Measurements from ENCODE around the gene PSEN1. TPM values are rescaled to one million over a fixed set of nuclear protein-coding genes. Genes with fewer than 3 reads are reported as not detected.

Gene PSEN1
- total and polyA plus RNA-seq, 2 experiments from 2014 or later = 36.3 to 49.7 TPM

- no peaks in the 10 kb centered on the region for H3K27me3 ChIP-seq
- no peak overlapping the region for H3K4me3 ChIP-seq
- peaks cover 69% of the 10 kb centered on the region for H3K36me3 ChIP-seq
- H3K9me3 ChIP-seq (ENCODE audit: low read depth) = no peaks in the 10 kb centered on the region
- H3K27ac ChIP-seq = no peak overlapping the region
- no peak for TF ChIP-seq CTCF (IDR thresholded peaks at IDR 0.05; ENCODE audit: low read depth, low read length)
- no peaks in the 10 kb centered on the region for H3K4me1 ChIP-seq (ENCODE audit: low read depth)
- no peak for DNase-seq (ENCODE audit: low read depth in 1 of 2, low spot score in 1 of 2)
These were observed 31.3 kb upstream of the PSEN1 start for GRCh38 chr14:73105050-73105449.

- Histone ChIP-seq H3K4me1 (ENCODE audit: low read depth) (no peaks in the 10 kb centered on the region), H3K36me3 (peaks cover 67% of the 10 kb centered on the region), H3K27me3 (no peaks in the 10 kb centered on the region), H3K27ac (no peak overlapping the region), H3K4me3 (no peak overlapping the region), H3K9me3 (ENCODE audit: low read depth) (no peaks in the 10 kb centered on the region)
- no peak for DNase-seq (ENCODE audit: low read depth in 1 of 2, low spot score in 1 of 2)
- TF ChIP-seq CTCF (IDR thresholded peaks at IDR 0.05; ENCODE audit: low read depth, low read length) = no peak
These were observed 30.6 kb upstream of the PSEN1 start for GRCh38 chr14:73105727-73106126.

DNA sequence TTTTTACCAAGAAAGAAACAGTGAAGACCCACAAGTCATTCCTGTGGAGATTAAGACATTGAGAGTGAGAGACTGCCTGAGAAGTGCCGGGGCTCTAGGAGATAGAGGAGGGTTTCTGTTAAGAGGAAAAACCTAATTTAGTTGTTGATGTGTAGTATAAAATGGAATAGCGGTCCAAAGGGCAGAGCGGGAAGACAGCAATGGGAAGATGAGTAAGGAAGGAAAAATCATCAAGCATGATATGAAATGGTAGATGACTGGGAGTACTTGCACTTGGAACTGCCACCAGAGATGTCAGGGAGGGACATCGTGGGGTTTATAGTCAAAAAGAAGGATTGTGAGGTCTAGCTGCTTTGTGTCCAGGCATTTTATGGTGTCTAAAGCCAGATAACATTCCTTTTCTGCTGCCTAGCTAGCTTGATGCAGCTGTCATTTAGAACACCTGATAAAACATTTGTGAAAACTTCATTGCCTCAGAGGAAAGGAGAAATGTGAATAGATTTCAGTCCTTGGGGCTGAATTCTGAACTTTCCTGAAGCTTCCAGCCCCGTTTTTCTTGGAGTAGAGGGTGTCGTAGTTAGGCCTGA, 20.1 kb upstream of the PSEN1 start:
- H3K4me1 ChIP-seq (ENCODE audit: low read depth) = peaks cover 10% of the 10 kb centered on the region
- no peak for TF ChIP-seq CTCF (IDR thresholded peaks at IDR 0.05; ENCODE audit: low read depth, low read length)
- no peak for DNase-seq (ENCODE audit: low read depth in 1 of 2, low spot score in 1 of 2)
- H3K4me3 ChIP-seq = no peak overlapping the region
- peaks cover 73% of the 10 kb centered on the region for H3K36me3 ChIP-seq
- peak overlapping the region; percentile 51 for H3K27ac ChIP-seq
- H3K9me3 ChIP-seq (ENCODE audit: low read depth) = no peaks in the 10 kb centered on the region
- H3K27me3 ChIP-seq = no peaks in the 10 kb centered on the region

DNA sequence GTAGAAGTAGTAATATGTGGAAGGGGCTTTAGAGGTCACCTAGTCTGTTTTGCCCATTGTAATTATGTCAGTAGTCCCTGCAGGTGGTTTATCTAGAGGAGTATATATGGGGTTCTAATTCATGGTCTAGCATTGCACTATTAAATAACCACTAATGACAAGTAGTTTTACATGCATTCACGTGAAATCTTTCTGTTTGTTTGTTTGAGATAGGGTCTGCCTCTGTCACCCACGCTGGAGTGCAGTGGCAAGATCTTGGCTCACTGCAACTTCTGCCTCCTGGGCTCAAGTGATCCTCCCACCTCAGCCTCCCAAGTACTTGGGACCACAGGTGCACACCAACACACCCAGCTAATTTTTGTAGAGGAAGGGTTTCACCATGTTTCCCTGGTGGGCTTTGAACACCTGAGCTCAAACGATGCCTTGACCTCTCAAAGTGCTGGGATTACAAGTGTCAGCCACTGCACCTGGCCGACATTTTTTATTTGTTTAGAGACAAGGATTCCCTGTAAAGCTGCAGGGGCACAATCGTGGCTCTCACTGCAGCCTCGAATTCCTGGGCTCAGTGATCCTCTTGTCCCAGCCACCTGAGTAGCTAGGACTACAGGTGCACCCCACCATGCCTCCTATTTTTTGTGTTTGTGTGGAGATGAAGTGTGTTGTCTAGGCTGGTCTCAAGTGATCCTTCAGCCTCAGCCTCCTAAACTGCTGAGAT, 12.0 kb upstream of the PSEN1 start:
- Histone ChIP-seq H3K4me3 (no peak overlapping the region), H3K27ac (peak overlapping the region; percentile 71), H3K27me3 (no peaks in the 10 kb centered on the region), H3K36me3 (peaks cover 32% of the 10 kb centered on the region), H3K9me3 (ENCODE audit: low read depth) (no peaks in the 10 kb centered on the region), H3K4me1 (ENCODE audit: low read depth) (peaks cover 12% of the 10 kb centered on the region)
- DNase-seq (ENCODE audit: low read depth in 1 of 2, low spot score in 1 of 2) = no peak
- TF ChIP-seq CTCF (IDR thresholded peaks at IDR 0.05; ENCODE audit: low read depth, low read length) = no peak

DNA sequence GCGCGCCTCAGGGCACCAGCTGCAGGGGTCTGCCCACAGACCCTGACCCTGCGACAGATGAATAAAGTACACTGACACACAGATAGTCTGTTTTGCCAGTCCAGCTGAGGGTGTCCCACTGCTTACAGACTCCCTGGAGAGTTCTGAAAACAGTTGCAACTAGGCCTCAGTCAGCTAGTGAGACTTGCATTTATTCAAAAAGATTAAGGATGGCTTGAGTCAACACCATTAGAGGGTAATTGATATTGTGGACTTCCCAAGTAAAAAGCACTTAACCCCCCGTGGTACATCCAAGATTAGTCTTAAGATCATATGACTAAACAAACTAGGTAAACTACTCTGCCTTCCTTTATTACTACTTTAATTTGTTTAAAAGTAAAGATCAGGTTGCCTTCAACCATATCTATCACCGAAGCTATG, 11.1 kb upstream of the PSEN1 start:
- Histone ChIP-seq H3K9me3 (ENCODE audit: low read depth) (no peaks in the 10 kb centered on the region), H3K27me3 (no peaks in the 10 kb centered on the region), H3K36me3 (peaks cover 24% of the 10 kb centered on the region), H3K27ac (peak overlapping the region; percentile 71), H3K4me3 (no peak overlapping the region), H3K4me1 (ENCODE audit: low read depth) (peaks cover 12% of the 10 kb centered on the region)
- no peak for TF ChIP-seq CTCF (IDR thresholded peaks at IDR 0.05; ENCODE audit: low read depth, low read length)
- DNase-seq (ENCODE audit: low read depth in 1 of 2, low spot score in 1 of 2) = no peak
